Activated CD4-positive, alpha-beta T cell treated with anti-CD3 and anti-CD28 coated beads for 36 hours (primary cell): ENCODE results near the gene STT3A. TPM values are rescaled to one million over a fixed set of nuclear protein-coding genes. Genes with fewer than 3 reads are reported as not detected.

ENCODE experiments used
- ATAC-seq: fragments of 200-7000 bp; cut with Tn5 transposase; one replicate; pipeline ENCODE4 v1.10.0; 2021; ENCODE audit warnings: mild to moderate bottlenecking, moderate library complexity
- CTCF ChIA-PET: fragments of 350-600 bp; sonication (Branson Sonifier 250); formaldehyde crosslinking; loops from one replicate; lab custom pipeline; 2021; ENCODE audit warnings: antibody characterized with exemption; lab: Charles Lee
- POLR2A ChIA-PET: fragments of 350-600 bp; sonication (Branson Sonifier 250); formaldehyde crosslinking; loops from one replicate; lab custom pipeline; 2021; ENCODE audit warnings: antibody characterized with exemption, inconsistent platforms; lab: Charles Lee
- DNase-seq: peaks from one replicate; pipeline ENCODE4 v3.0.0-alpha.2; 2020
- H3K27ac Mint-ChIP-seq: one replicate; pipeline ENCODE4 v1.8.0; 2021; ENCODE audit warnings: mixed read lengths
- H3K27me3 Mint-ChIP-seq: one replicate; pipeline ENCODE4 v1.8.0; 2021; ENCODE audit warnings: mixed read lengths
- H3K36me3 Mint-ChIP-seq: one replicate; pipeline ENCODE4 v1.8.0; 2021; ENCODE audit warnings: low read depth, mixed read lengths
- H3K4me1 Mint-ChIP-seq: one replicate; pipeline ENCODE4 v1.8.0; 2021; ENCODE audit warnings: mixed read lengths
- H3K4me3 Mint-ChIP-seq: one replicate; pipeline ENCODE4 v1.8.0; 2021; ENCODE audit warnings: mild to moderate bottlenecking, moderate library complexity, mixed read lengths
- H3K9me3 Mint-ChIP-seq: one replicate; pipeline ENCODE4 v1.8.0; 2021; ENCODE audit warnings: low read depth, mixed read lengths
- intact Hi-C, 2 experiments: fragments of 100-400 bp; cut with DNase I in 1 of 2; cut with micrococcal nuclease in 1 of 2; formaldehyde crosslinking; loops; one replicate each; pipeline versions ENCODE4 v1.14.2 to v1.15.1; 2022 to 2024; cut with DNase I, micrococcal nuclease
- total RNA-seq, 2 experiments: library from RNA; stranded (reverse); gene quantifications; one replicate each; pipeline ENCODE4 v1.2.3, GENCODE V29; 2021

The STT3A gene
- total RNA-seq, 2 experiments from 2014 or later = 127 to 128 TPM

DNA sequence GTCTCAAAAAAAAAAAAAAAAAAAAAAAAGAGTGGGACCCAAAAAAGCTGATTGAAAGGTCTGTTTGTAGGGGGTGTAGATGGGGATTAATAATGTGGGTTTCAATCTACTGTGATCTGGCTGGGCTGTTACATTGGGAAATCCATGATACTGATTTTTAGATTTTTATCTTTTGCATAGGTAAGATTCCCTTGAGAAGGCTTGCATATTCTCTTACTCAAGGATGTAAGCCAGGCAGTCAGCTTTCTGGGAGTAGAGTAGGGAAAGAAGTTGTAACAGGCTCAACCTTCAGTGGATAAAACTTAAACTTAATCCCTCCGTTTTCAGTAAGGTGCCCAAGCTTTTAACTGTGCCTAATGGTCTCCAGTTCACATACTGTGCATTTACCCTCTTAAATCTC is 30.4 kb downstream of the STT3A start:
- Mint-ChIP-seq H3K36me3 (peaks cover 58% of the 10 kb centered on the region), H3K4me3 (no peak overlapping the region), H3K27me3 (no peaks in the 10 kb centered on the region), H3K27ac (no peak overlapping the region), H3K4me1 (peaks cover 17% of the 10 kb centered on the region), H3K9me3 (no peaks in the 10 kb centered on the region)
- ChIA-PET CTCF (interaction anchor here (0.6 kb wide), 1 partner anchor 8 kb away, joined by 4 read pairs; no protein-coding TSS in a partner anchor), POLR2A (no interaction called here)
- DNase-seq = no peak
- intact Hi-C loops = loop anchor here in 1 of 2 experiments (10.0 kb wide), 2 partner anchors 642 to 668 kb away; partner anchors contain the start of genes CCDC15, FOXRED1 and SRPRA
- ATAC-seq = no peak

DNA sequence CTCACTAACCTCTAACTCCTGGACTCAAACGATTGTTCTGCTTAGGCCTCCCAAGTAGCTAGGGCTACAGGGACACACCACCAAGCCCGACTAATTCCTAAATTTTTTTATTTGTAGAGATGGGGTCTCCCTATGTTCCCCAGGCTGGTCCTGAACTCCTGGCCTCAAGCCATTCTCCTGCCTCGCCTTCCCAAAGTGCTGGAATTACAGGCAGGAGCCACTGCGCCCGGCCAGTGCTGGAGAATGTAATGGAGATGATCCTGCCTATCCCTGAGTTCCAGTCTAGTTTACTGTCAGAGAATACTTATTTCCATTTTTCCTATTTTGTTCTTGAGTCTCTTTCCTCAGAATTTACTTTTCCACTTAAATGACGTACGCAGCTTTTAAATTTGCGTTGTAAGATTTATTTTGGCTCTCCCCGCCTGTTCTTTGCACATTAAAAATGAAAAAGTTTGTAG is 32.1 kb downstream of the STT3A start, which contains the start of gene CHEK1:
Gene CHEK1 (plus strand): TSS at position 408 of the 458 bp plus-strand sequence. CDS start 1,606 bp downstream, outside the sequence.
- H3K4me1 Mint-ChIP-seq = peaks cover 17% of the 10 kb centered on the region
- no peaks in the 10 kb centered on the region for H3K27me3 Mint-ChIP-seq
- intact Hi-C loops = loop anchor here (1.0 to 10.0 kb wide), 11 partner anchors 32 to 952 kb away; partner anchors contain the start of genes STT3A (in 2 of the 2), CCDC15 (in 1 of the 2), CDON (in 1 of the 2) and EI24 (in 1 of the 2)
- DNase-seq (no peak), ATAC-seq (no peak)
- H3K9me3 Mint-ChIP-seq = no peaks in the 10 kb centered on the region
- peak within 1 kb of the TSS; percentile 98 for H3K27ac Mint-ChIP-seq
- H3K36me3 Mint-ChIP-seq = peaks cover 56% of the 10 kb centered on the region
- POLR2A ChIA-PET = interaction anchor here (0.7 to 3.4 kb wide), 5 partner anchors 9 to 730 kb away, joined by 3 to 18 read pairs (median 6); partner anchors contain the start of genes HYLS1 and STT3A
- CTCF ChIA-PET = interaction anchor here (0.7 to 2.6 kb wide), 5 partner anchors 10 to 278 kb away, joined by 3 to 11 read pairs (median 3); partner anchors contain the start of genes EI24 and PUS3
- peak within 1 kb of the TSS; percentile 88 for H3K4me3 Mint-ChIP-seq

DNA sequence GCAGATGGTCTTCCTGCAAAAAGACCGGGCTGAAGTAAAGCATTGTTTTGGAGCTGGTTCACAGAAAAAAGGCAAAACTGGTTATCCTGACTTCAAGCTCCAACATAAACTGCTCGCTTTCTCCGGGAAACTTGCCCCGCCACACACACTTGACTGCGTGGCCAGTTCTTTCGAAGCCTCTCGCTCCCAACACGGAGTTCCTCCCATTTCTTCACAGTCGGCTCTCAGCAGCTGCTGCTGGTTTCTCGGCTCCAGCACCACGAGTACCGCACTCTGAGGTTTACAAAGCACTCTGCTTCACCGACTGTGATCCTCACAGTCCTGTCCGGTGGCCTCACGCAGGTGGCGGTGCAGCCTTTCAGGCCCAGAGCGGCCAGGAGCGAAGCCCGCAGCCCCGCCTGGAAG is 32.6 kb downstream of the STT3A start:
- Mint-ChIP-seq H3K36me3 (peaks cover 56% of the 10 kb centered on the region), H3K4me3 (peak overlapping the region; percentile 88), H3K4me1 (peaks cover 17% of the 10 kb centered on the region), H3K9me3 (no peaks in the 10 kb centered on the region), H3K27me3 (no peaks in the 10 kb centered on the region), H3K27ac (peak overlapping the region; percentile 98)
- CTCF ChIA-PET = interaction anchor here (0.6 to 2.6 kb wide), 9 partner anchors 8 to 278 kb away, joined by 3 to 11 read pairs (median 3); partner anchors contain the start of genes EI24 and PUS3
- DNase-seq (no peak), ATAC-seq (no peak)
- POLR2A ChIA-PET = interaction anchor here (0.7 to 3.4 kb wide), 6 partner anchors 8 to 730 kb away, joined by 3 to 18 read pairs (median 6); partner anchors contain the start of genes HYLS1 and STT3A
- intact Hi-C loops = loop anchor here (1.0 to 10.0 kb wide), 11 partner anchors 33 to 953 kb away; partner anchors contain the start of genes STT3A (in 2 of the 2), CCDC15 (in 1 of the 2), CDON (in 1 of the 2) and EI24 (in 1 of the 2)

DNA sequence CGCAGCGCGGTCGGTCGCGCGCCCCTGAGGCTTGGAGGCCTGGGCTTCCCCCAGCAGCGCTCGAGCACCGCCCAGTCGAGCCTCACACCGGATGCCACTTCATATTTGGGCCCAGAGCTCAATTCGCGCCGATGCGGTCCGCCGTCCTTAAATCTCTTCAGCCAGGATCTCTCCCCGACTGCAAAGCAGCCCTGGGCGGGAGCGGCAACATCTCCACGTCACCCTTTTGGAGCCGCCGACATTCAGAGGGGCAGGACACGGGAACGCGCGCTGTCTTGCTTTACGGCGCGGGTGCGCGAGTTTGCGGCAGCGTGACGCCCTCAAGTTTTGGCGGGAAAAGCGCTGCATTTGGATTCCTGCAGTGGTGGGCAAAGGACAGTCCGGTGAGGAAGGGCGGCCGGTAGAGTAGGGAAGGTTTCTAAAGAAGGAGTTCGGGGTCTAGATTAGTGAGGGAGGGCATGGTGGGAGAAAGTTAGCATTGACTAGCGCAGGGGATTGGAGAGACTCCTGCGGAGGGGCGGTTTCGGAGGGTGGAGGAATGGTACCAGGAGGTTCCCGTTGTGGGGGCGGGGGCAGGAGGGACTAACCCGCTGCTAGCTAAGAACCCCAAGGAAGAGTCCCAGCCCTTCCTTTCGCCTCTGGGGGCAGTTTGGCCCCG is 33.1 kb downstream of the STT3A start:
- ChIA-PET POLR2A (interaction anchor here (0.7 to 3.4 kb wide), 7 partner anchors 8 to 729 kb away, joined by 3 to 18 read pairs (median 5); partner anchors contain the start of genes HYLS1, PUS3 and STT3A), CTCF (interaction anchor here (0.6 to 2.6 kb wide), 9 partner anchors 8 to 277 kb away, joined by 3 to 11 read pairs (median 3); partner anchors contain the start of genes EI24, HYLS1 and PUS3)
- peak; percentile 92 for DNase-seq
- Mint-ChIP-seq H3K4me1 (peaks cover 17% of the 10 kb centered on the region), H3K27me3 (no peaks in the 10 kb centered on the region), H3K4me3 (peak overlapping the region; percentile 88), H3K9me3 (no peaks in the 10 kb centered on the region), H3K27ac (peak overlapping the region; percentile 98), H3K36me3 (peaks cover 54% of the 10 kb centered on the region)
- ATAC-seq = peak; percentile 88
- intact Hi-C loops = loop anchor here (1.0 to 10.0 kb wide), 12 partner anchors 33 to 953 kb away; partner anchors contain the start of genes EI24 (in 2 of the 2), STT3A (in 2 of the 2), CCDC15 (in 1 of the 2) and CDON (in 1 of the 2)

DNA sequence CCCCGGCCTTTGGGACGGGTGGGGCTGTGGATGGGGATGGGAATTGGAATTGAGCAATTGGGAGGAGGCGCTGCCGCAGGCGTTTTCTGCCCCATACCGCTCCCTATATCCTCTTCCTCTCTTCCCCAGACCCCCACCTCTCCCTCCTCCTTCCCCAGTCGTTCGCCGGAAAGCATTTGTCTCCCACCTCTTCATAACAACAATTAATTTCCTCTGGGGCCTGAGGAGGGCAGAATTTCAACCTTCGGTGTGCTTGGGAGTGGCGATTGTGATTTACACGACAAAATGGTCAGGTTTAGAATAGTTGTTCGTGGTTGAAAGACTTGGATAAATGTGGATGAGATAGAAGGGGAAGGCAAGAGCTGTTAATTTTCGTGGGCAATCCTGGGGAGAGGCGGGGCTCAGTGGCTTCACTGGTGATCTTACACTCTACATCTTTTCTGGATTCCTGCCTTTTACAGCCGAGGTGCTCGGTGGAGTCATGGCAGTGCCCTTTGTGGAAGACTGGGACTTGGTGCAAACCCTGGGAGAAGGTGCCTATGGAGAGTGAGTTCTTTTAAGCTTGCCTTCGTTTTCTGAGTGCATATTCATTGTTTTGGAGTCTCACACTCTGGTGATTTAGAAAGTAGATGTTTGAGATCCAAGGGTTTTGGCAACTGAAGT is 33.8 kb downstream of the STT3A start:
- ATAC-seq = peak; percentile 42
- peak; percentile 58 for DNase-seq
- CTCF ChIA-PET = interaction anchor here (0.7 to 2.6 kb wide), 7 partner anchors 10 to 261 kb away, joined by 3 to 11 read pairs (median 3); partner anchors contain the start of genes EI24 and HYLS1

DNA sequence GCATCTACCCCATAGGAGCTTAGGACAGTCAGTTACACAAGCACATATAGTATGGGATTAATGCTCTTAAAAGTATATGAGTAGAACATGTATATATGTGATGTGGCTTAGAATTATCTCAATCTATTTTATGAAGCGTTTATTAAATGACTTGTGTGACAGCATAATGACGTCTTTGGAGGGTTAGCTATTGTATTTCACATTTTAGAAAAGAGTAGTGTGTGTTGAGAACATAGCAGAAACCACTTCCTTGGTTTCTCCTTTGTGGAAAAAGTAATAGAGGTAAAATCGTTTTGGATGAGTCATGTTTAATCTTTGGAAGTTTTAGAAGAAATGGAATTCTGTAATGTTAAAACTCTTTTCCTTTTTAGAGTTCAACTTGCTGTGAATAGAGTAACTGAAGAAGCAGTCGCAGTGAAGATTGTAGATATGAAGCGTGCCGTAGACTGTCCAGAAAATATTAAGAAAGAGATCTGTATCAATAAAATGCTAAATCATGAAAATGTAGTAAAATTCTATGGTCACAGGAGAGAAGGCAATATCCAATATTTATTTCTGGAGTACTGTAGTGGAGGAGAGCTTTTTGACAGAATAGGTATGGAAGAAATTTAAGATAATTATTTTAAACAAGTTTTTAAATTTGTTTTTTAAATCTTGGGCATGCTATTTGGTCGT is 34.7 kb downstream of the STT3A start:
- H3K36me3 Mint-ChIP-seq = peaks cover 49% of the 10 kb centered on the region
- ATAC-seq = no peak

More for the DNA sequence above, 33.8 kb downstream of the STT3A start:
- intact Hi-C loops = loop anchor here (1.0 to 10.0 kb wide), 5 partner anchors 57 to 954 kb away; partner anchors contain the start of genes CCDC15 (in 1 of the 2), EI24 (in 1 of the 2), FOXRED1 (in 1 of the 2) and SIAE (in 1 of the 2)
- H3K9me3 Mint-ChIP-seq = no peaks in the 10 kb centered on the region
- peaks cover 53% of the 10 kb centered on the region for H3K36me3 Mint-ChIP-seq
- H3K27me3 Mint-ChIP-seq = no peaks in the 10 kb centered on the region
- H3K27ac Mint-ChIP-seq = peak overlapping the region; percentile 98
- peaks cover 17% of the 10 kb centered on the region for H3K4me1 Mint-ChIP-seq
- POLR2A ChIA-PET = interaction anchor here (0.7 to 3.4 kb wide), 3 partner anchors 33 to 277 kb away, joined by 5 to 18 read pairs (median 11); partner anchors contain the start of genes HYLS1, PUS3 and STT3A
- peak overlapping the region; percentile 88 for H3K4me3 Mint-ChIP-seq

DNA sequence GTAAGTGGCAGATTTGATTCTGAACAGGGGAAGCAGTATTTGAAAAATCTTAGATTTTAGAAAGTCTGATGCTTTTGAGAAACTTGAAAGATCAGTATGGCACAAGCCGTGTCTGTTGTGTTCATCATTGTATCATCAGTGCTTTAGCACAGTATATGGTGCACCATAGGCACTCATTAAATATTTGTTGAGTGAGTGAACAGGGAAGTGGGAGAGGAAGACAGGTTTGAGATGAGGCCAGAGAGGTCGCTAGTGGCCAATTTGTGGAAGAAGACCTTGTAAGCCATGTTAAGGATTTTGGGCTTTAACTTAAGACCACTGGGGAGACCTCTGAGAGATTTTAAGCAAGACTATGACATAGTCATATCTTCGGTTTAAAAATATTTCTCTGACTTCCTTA is 45.2 kb downstream of the STT3A start:
- ATAC-seq = no peak
- CTCF ChIA-PET = no interaction called here
- DNase-seq = no peak
- intact Hi-C loops = no loop called here
- Mint-ChIP-seq H3K4me3 (no peak overlapping the region), H3K27me3 (no peaks in the 10 kb centered on the region), H3K4me1 (no peaks in the 10 kb centered on the region), H3K27ac (no peak overlapping the region), H3K9me3 (no peaks in the 10 kb centered on the region), H3K36me3 (peaks cover 72% of the 10 kb centered on the region)
- POLR2A ChIA-PET = no interaction called here

More for the DNA sequence above, 34.7 kb downstream of the STT3A start:
- CTCF ChIA-PET = interaction anchor here (0.7 to 2.6 kb wide), 4 partner anchors 13 to 57 kb away, joined by 3 to 7 read pairs (median 3); no protein-coding TSS in a partner anchor
- H3K4me1 Mint-ChIP-seq = peaks cover 17% of the 10 kb centered on the region
- H3K9me3 Mint-ChIP-seq = no peaks in the 10 kb centered on the region
- intact Hi-C loops = loop anchor here (2.0 to 10.0 kb wide), 4 partner anchors 247 to 955 kb away; partner anchors contain the start of genes CCDC15 (in 1 of the 2), FOXRED1 (in 1 of the 2), SIAE (in 1 of the 2) and SPA17 (in 1 of the 2)
- H3K27me3 Mint-ChIP-seq = no peaks in the 10 kb centered on the region
- no peak for DNase-seq
- POLR2A ChIA-PET = interaction anchor here (3.4 kb wide), 1 partner anchor 34 kb away, joined by 18 read pairs; the partner anchor contains the start of gene STT3A
- peak overlapping the region; percentile 88 for H3K4me3 Mint-ChIP-seq
- H3K27ac Mint-ChIP-seq = peak overlapping the region; percentile 58

DNA sequence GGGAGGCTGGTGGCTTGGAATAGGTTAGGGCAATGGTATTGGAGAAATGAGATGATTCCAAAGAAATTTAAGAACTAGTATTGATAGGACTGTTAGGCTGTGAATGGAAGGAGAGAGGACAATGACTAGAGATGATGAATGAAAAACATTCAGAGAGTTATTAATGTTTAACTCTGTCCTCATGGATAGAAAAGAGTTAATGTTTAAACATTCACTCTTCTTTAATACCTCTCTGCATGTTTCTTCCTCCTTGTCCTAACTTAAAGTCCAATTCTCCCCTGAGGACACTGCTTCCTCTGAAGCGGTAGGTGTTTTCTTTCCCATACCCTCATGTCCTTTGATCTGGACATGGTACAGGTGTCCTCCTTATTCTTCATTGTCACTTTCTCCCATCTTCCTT is 45.7 kb downstream of the STT3A start:
- DNase-seq (no peak), ATAC-seq (no peak)
- H3K4me1 Mint-ChIP-seq = no peaks in the 10 kb centered on the region
- intact Hi-C loops = no loop called here
- H3K36me3 Mint-ChIP-seq = peaks cover 70% of the 10 kb centered on the region
- H3K4me3 Mint-ChIP-seq = no peak overlapping the region
- no peak overlapping the region for H3K27ac Mint-ChIP-seq
- no peaks in the 10 kb centered on the region for H3K27me3 Mint-ChIP-seq
- ChIA-PET POLR2A (no interaction called here), CTCF (no interaction called here)
- no peaks in the 10 kb centered on the region for H3K9me3 Mint-ChIP-seq

DNA sequence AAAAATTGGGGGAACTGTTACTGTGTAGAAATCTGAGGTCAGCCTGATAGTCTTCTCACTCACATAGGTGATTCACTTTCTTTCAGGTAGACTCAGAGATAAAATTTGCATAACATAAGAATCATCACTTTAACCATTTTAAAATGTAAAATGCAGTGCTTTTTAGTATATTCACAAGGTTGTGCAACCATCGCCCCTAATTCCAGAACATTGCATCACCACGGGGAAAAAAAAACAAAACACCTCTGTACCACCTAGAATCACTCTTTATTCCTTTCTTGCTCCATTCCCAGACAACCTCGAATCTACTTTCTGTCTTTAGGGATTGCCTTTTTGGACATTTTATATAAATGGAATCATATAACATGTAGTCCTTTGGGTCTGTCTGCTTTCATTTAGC is 53.2 kb downstream of the STT3A start:
- DNase-seq = no peak
- no peak for ATAC-seq
- POLR2A ChIA-PET = no interaction called here
- Mint-ChIP-seq H3K4me1 (peaks cover 7% of the 10 kb centered on the region), H3K27ac (no peak overlapping the region), H3K9me3 (no peaks in the 10 kb centered on the region), H3K36me3 (peaks cover 65% of the 10 kb centered on the region), H3K27me3 (no peaks in the 10 kb centered on the region), H3K4me3 (no peak overlapping the region)
- intact Hi-C loops = no loop called here
- CTCF ChIA-PET = no interaction called here
